GM21786 (cell line): Measurements from ENCODE around the gene GCSAM.

Experiments used
- ATAC-seq: cut with Tn5 transposase; IDR thresholded peaks from one replicate; pipeline ENCODE4 v1.9.1; 2021; ENCODE audit not compliant: unreplicated experiment

Gene GCSAM

DNA sequence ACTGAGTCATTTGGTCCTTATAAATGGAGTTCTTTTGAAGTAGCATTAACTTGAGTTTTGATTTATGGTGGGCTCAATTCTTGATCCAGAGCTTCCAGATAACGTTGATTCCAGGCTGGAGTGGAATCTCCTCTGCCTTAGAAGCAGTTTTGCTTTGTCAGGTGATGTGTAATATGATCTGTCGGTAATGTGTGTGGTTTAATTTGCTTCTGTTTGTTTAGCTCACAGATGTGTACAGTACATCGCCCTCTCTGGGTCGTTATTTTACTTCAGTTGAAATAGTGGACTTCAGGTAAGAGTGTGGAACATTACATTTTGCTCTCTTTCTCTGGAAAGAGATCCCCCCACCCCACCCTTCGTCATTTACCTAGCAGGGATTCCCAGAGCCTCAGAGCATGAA, 23.7 kb downstream of the GCSAM start:
- ATAC-seq, result no peak

DNA sequence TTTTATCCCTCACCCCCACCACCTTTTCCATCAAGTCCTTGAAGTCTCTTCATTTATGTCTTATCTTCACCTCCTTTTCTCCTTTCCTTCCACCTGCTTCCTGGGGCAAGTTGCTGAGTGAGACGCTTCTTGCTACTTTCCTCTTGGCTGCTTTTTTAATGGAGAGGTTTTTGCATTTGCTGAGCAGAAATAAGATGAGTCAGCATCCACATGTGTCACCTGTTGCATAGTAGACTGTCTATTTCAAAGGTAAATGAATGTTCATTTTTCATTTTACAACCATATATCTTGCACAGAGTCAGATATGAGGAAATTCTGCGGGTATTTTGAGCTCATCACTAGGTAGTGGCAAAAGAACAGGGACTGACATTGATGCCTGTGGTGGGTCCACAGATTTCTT, 28.3 kb downstream of the GCSAM start:
- ATAC-seq, result no peak

- ATAC-seq, result no peak
Measured at GRCh38 chr3:112101916-112102315, 31.1 kb downstream of the GCSAM start.

DNA sequence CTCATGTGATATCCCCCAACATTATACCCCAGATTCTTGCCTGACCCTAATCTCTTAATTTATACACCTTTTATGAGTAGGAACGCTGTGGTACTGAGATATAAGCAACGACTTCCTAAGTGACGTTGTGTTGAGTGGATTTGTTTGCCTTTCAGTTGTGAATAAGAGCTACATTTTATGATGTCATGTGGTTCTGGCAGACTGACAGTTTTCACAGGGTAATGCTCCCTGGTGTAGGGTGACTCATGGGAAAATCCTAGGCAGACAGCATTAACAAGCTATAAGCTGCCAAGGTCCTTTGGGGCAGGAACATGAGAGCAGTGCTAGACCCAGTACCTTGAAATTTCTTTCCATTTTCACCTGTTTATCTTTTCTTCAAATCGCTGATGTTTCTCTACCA, 35.7 kb downstream of the GCSAM start:
- peak; percentile 76 for ATAC-seq

DNA sequence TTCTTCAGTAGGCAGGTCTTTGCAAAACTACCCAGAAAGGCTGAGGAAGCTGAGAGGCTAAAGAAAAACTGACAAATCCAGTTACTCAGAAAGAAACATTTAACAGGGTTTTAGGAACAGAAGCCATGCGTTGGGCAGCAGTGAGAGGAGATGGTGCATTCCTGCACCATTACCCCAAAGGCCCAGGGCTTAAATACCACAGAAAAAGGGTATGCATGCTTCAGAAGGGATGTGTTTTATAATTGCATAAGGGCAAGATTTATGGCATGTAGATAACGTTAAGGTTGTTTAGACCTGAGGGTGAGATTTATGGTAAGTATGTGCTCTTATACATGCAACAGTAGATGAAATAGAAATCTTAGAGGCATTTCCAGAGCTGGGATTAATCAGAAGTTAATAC, 36.9 kb downstream of the GCSAM start:
- no peak for ATAC-seq

- no peak for ATAC-seq
Measured at GRCh38 chr3:112095731-112096130, 37.3 kb downstream of the GCSAM start.

DNA sequence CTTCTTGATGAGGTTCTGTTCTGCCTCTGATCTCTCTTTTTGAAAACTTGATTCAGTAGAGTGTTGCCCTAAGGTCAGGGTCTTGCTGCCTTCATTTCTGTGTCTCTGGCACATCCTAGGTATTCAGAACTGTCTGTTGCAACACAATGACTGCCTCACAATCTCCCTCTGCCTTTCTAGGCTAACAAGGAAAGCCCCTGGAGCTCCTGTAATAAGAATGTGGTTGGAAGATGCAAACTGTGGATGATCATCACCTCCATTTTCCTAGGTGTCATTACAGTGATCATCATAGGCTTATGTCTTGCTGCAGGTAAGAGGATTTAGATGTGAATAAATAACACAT, 39.9 kb downstream of the GCSAM start:
- ATAC-seq, result no peak

- ATAC-seq, result no peak
Measured at GRCh38 chr3:112092496-112093179, 40.4 kb downstream of the GCSAM start.

- no peak for ATAC-seq
Measured at GRCh38 chr3:112090887-112091586, 42.0 kb downstream of the GCSAM start.

- ATAC-seq, result no peak
Measured at GRCh38 chr3:112089956-112090886, 42.8 kb downstream of the GCSAM start.

GRCh38 chr3:112088944-112089343, 44.1 kb downstream of the GCSAM start:
- ATAC-seq, result no peak

- no peak for ATAC-seq
Measured at GRCh38 chr3:112087746-112088145, 45.3 kb downstream of the GCSAM start.

- no peak for ATAC-seq
Measured at GRCh38 chr3:112086875-112087524, 46.0 kb downstream of the GCSAM start.

GRCh38 chr3:112086076-112086854, 46.8 kb downstream of the GCSAM start, which contains the start of gene C3orf52:
Gene C3orf52 (plus strand): TSS chr3:112086389. CDS start chr3:112086408, 19 bp downstream.
- ATAC-seq, result peak; percentile 85

DNA sequence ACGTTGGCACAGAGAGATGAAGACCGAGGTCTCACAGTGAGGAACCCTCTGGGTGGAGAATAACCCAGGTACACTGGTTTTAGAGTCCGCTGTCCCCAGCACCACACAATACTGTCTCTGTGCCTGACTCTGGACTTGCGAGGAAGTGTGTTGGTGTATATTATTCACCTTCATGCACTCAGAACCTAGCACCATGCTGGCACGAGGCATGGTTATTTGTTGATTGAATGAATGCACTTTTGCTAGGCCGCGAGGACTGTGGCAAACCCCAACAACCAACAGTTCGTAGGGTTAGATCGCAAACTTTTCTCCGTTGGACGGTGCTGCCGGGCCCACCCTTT, 47.3 kb downstream of the GCSAM start:
- ATAC-seq, result no peak

DNA sequence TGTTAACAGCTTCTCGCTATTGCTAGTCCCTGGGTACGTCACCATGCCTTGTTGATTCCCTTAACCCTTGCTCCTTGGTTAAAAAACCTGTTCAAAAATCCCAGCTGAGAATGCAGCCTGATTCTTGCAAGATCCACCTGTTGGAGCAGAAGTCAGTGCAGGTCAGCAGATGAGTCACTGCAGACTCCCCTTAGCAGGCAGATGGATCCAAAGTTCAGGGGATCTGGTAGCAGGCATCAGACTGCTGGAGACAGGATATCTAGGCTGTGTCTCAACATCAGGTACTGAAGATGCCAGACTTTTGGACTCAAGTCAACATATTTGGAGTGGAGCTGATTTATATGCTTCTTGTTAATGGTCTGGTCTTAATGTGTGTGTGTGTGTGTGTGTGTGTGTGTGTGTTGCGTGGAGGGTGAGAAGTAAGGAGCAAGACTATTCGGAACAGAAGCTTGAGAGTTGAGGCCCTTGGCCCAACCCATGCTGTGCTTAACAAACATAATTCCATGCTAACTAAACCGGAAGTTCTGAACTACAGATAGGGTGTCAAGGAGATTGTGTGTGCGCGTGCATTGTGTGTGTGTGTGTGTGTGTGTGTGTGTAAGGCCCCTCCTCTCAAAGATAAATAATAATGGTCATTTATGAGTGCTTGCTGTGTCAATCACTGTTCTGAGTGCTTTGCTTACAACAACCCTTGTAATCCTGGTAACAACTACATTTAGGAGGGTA, 47.9 kb downstream of the GCSAM start:
- no peak for ATAC-seq

GRCh38 chr3:112083239-112083638, 49.8 kb downstream of the GCSAM start:
- ATAC-seq, result no peak

DNA sequence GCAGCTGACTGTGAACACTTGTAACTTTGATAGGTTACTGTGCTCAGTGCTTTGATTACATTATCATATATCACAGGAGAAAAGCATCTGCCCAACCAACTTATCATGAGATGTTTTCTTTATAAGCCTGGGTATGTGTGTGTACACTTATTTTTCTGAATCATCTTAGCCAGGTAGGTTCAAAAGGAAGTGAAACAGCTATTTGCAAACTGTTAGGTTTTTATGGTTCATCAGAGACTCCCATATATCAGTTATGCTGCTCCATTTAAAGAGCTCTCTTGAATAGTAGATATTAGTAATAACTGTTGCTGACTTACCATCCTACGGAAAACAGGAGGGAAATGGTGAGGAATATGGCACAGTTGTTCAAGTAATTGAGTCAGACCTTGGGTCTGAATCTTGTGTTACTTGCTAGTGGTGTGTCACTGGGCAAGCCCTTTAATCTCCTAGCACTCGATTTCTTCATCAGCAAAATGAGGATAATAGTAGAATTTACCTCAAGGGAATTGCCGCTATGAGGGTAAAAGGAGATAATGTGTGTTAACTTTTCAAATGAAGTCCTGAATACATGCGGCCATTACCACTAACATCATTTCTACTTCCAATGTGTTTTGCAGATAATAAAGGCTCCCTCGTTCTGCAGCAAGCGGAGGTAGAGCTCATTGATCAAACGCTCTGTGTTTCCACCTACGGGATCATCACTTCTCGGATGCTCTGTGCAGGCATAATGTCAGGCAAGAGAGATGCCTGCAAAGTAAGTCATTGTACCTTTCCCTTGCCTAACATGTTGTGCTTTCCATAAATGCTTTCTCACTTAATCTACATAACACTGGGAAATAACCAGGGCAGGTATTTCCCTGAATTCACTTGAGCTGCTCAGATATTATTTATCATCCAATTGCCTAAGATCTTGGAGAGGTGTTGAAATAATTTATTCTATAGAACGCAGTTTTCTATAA, 54.6 kb downstream of the GCSAM start:
- ATAC-seq, result peak; percentile 42
